ENCODE measurements around the gene FAT4.

DNA sequence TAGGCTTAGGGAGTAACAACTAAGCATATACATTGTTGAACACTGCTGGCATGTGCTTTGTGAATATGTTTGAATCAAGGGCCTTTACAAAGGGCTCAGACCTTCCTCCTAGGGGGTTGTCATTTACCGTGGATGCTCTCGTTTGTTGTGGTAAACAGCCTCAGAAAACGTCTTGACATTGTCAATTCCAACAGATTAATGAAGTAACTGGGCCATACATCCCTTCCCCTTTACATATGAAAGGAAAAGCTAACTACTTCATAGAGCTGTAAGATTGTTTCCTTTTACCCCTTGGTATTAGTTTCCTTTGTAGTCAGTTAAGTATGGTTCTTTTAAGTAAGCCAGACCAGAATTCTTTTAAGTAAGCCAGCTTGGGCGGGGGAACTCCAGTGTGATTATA lies 42.9 kb downstream of the FAT4 start:
- TF ChIP-seq EZH2 (IDR thresholded peaks at IDR 0.05; ENCODE audit: borderline replicate concordance, insufficient read depth, low read length, poor library complexity, severe bottlenecking) (no peak), CTCF (IDR thresholded peaks at IDR 0.05; ENCODE audit: poor library complexity, severe bottlenecking) (no peak)
